OCI-LY1 (cell line): ENCODE results near the gene TASP1.
A peak's percentile ranks its signal among the peaks of the same experiment; 100 is the strongest.

Source experiments
- H2AFZ ChIP-seq: fragments of 200-600 bp; sonication (generic), shearing (Covaris generic); 2 replicates; pipeline ENCODE4 v1.6.0; 2014; ENCODE audit warnings: antibody characterized with exemption, mild to moderate bottlenecking, low read length
- H3F3A ChIP-seq: fragments of 200-600 bp; sonication (generic), shearing (Covaris generic); 2 replicates; pipeline ENCODE4 v1.6.0; 2014; ENCODE audit warnings: mild to moderate bottlenecking, antibody characterized with exemption, low read length, moderate library complexity; ENCODE audit not compliant: insufficient read depth
- H3K27ac ChIP-seq: fragments of 200-600 bp; sonication (generic); 2 replicates; pipeline ENCODE4 v1.5.1; 2014; ENCODE audit warnings: low read length, mixed run types, mild to moderate bottlenecking, low read depth; ENCODE audit not compliant: poor library complexity, severe bottlenecking
- H3K27me3 ChIP-seq: fragments of 200-600 bp; sonication (generic); 2 replicates; pipeline ENCODE4 v1.6.0; 2014; ENCODE audit warnings: antibody characterized with exemption, mild to moderate bottlenecking, low read length, moderate library complexity; ENCODE audit not compliant: insufficient read depth
- H3K36me3 ChIP-seq: fragments of 200-600 bp; sonication (generic); 2 replicates; pipeline ENCODE4 v1.6.1; 2014; ENCODE audit warnings: mild to moderate bottlenecking, antibody characterized with exemption, low read length, moderate library complexity, mixed read lengths; ENCODE audit not compliant: insufficient read depth
- H3K4me1 ChIP-seq: fragments of 200-600 bp; sonication (generic); 2 replicates; pipeline ENCODE4 v1.5.1; 2014; ENCODE audit warnings: mild to moderate bottlenecking, low read length, moderate library complexity; ENCODE audit not compliant: insufficient read depth, severe bottlenecking
- H3K4me2 ChIP-seq: fragments of 200-600 bp; sonication (generic), shearing (Covaris generic); 2 replicates; pipeline ENCODE4 v1.6.1; 2014; ENCODE audit warnings: low read length
- H3K4me3 ChIP-seq: fragments of 200-600 bp; sonication (generic); 2 replicates; pipeline ENCODE4 v1.5.1; 2014; ENCODE audit warnings: low read length, low read depth, mild to moderate bottlenecking, mixed read lengths; ENCODE audit not compliant: poor library complexity, severe bottlenecking
- H3K79me2 ChIP-seq: fragments of 200-600 bp; shearing (Covaris generic); 2 replicates; pipeline ENCODE4 v1.6.1; 2016; ENCODE audit warnings: mixed run types, low read length, mixed read lengths; ENCODE audit not compliant: insufficient read depth
- H3K9ac ChIP-seq: fragments of 200-600 bp; sonication (generic), shearing (Covaris generic); 2 replicates; pipeline ENCODE4 v1.6.1; 2014; ENCODE audit warnings: mild to moderate bottlenecking, low read length, mixed read lengths
- H3K9me2 ChIP-seq: fragments of 200-600 bp; sonication (generic), shearing (Covaris generic); 2 replicates; pipeline ENCODE4 v1.6.1; 2014; ENCODE audit warnings: low read depth, mild to moderate bottlenecking, low read length, mixed read lengths
- H3K9me3 ChIP-seq: fragments of 200-600 bp; shearing (Covaris generic); 2 replicates; pipeline ENCODE4 v1.6.1; 2014; ENCODE audit warnings: low read length, mixed read lengths
- H4K20me1 ChIP-seq: fragments of 200-600 bp; sonication (generic), shearing (Covaris generic); 2 replicates; pipeline ENCODE4 v1.6.0; 2016; ENCODE audit warnings: mild to moderate bottlenecking, low read length; ENCODE audit not compliant: insufficient read depth
- EZH2 ChIP-seq: fragments of 200-600 bp; sonication (generic), shearing (Covaris generic); IDR thresholded peaks from 2 replicates; pipeline ENCODE4 v1.8.0; 2017; ENCODE audit warnings: borderline replicate concordance, mixed run types, mild to moderate bottlenecking, antibody characterized with exemption, low read length, moderate library complexity, mixed read lengths
- TF ChIP-seq, protein P1 (sequence below): fragments of 200-600 bp; sonication (generic), shearing (Covaris generic); IDR thresholded peaks from 2 replicates; pipeline ENCODE4 v1.5.1; 2017; ENCODE audit warnings: mild to moderate bottlenecking, antibody characterized with exemption, low read length, moderate library complexity, mixed read lengths

TASP1 gene

DNA sequence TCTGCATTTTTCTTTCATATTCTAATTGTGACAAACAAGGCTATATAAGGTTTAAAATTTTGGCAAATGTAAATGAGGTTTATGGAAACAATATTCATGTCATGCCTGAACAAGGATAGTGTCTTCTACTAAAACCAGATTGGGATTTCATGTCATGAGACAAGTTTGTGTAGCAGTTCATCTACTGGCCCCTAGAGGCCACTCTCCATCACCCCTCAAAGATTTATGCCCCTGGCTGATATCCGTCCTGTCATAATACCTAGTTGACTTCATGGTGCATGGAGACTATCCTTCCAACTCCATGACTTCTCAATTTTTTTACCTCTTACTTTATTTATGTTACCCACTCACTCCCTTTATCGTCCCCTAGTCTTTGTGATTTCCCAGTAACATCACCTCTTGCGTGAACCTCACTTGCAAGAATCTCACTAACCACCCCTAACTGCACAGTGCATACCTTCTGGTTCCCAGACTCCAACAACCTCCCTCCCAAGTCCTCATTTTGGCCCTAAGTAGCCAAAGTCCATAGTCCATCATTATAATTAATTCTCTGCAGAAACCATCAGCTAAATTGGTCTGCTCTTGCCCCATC is 179.8 kb downstream of the TASP1 start:
- H3K9ac ChIP-seq = no peak overlapping the region
- no peaks in the 10 kb centered on the region for H3K9me2 ChIP-seq
- no peak for TF ChIP-seq EZH2
- TF ChIP-seq, protein P1, sequence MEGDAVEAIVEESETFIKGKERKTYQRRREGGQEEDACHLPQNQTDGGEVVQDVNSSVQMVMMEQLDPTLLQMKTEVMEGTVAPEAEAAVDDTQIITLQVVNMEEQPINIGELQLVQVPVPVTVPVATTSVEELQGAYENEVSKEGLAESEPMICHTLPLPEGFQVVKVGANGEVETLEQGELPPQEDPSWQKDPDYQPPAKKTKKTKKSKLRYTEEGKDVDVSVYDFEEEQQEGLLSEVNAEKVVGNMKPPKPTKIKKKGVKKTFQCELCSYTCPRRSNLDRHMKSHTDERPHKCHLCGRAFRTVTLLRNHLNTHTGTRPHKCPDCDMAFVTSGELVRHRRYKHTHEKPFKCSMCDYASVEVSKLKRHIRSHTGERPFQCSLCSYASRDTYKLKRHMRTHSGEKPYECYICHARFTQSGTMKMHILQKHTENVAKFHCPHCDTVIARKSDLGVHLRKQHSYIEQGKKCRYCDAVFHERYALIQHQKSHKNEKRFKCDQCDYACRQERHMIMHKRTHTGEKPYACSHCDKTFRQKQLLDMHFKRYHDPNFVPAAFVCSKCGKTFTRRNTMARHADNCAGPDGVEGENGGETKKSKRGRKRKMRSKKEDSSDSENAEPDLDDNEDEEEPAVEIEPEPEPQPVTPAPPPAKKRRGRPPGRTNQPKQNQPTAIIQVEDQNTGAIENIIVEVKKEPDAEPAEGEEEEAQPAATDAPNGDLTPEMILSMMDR = peak; percentile 78
- no peaks in the 10 kb centered on the region for H3F3A ChIP-seq
- no peaks in the 10 kb centered on the region for H3K4me1 ChIP-seq
- H3K9me3 ChIP-seq = no peaks in the 10 kb centered on the region
- no peaks in the 10 kb centered on the region for H3K79me2 ChIP-seq
- H3K36me3 ChIP-seq = no peaks in the 10 kb centered on the region
- H3K4me2 ChIP-seq = no peak overlapping the region
- H3K4me3 ChIP-seq = no peak overlapping the region
- H3K27me3 ChIP-seq = no peaks in the 10 kb centered on the region
- no peak overlapping the region for H3K27ac ChIP-seq
- no peak overlapping the region for H2AFZ ChIP-seq
- no peaks in the 10 kb centered on the region for H4K20me1 ChIP-seq

DNA sequence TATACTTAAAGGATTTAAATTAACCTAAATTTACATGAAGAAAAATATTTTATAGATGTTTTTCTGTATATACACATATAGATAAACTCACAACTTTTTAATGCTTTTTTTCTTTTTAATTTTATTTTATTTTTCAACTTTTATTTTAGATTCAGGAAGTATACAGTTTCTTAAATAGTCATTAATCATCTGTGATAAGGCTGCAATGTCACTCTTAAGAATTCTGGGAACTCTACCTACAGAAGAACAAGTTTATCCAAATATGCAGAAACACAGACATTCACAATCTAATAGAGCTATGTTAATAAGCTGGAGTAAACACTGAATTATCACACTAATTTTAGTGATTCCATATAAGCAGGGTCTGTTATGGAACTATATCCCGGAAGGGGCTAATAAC is 181.2 kb downstream of the TASP1 start:
- H3K9ac ChIP-seq = no peak overlapping the region
- H3K27ac ChIP-seq = no peak overlapping the region
- no peaks in the 10 kb centered on the region for H3K9me2 ChIP-seq
- no peaks in the 10 kb centered on the region for H3K27me3 ChIP-seq
- no peaks in the 10 kb centered on the region for H3K36me3 ChIP-seq
- no peak overlapping the region for H3K4me2 ChIP-seq
- H3K4me3 ChIP-seq = no peak overlapping the region
- H3K4me1 ChIP-seq = no peaks in the 10 kb centered on the region
- H3K79me2 ChIP-seq = no peaks in the 10 kb centered on the region
- no peaks in the 10 kb centered on the region for H3F3A ChIP-seq
- TF ChIP-seq EZH2 = no peak
- TF ChIP-seq, protein P1 = no peak
- no peaks in the 10 kb centered on the region for H4K20me1 ChIP-seq
- no peak overlapping the region for H2AFZ ChIP-seq
- no peaks in the 10 kb centered on the region for H3K9me3 ChIP-seq

DNA sequence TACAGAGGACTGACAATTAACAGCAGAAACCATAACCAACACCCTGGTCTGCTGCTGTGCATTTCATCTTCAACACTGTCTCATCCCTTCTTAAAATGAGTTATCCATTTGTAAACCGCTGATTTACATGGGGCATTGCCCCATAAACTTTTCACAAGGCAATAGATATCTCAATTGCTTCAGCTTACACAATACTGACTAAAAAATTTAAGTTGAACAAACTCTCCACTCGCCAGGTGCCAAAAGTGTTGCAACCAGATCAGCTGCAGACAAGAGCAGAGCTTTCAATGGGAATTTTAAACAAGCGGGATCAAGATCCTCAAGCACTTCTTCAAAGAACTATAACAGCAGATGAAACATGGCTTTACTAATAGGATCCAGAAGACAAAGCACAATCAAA is 183.0 kb downstream of the TASP1 start:
- Histone ChIP-seq H3K27ac (no peak overlapping the region), H4K20me1 (no peaks in the 10 kb centered on the region), H3K36me3 (no peaks in the 10 kb centered on the region), H3K79me2 (no peaks in the 10 kb centered on the region), H3K4me1 (no peaks in the 10 kb centered on the region), H3F3A (no peaks in the 10 kb centered on the region), H3K9me2 (no peaks in the 10 kb centered on the region), H3K27me3 (no peaks in the 10 kb centered on the region), H3K9me3 (no peaks in the 10 kb centered on the region), H3K9ac (no peak overlapping the region), H2AFZ (no peak overlapping the region), H3K4me2 (no peak overlapping the region), H3K4me3 (no peak overlapping the region)
- TF ChIP-seq EZH2 = no peak
- TF ChIP-seq, protein P1 = no peak
